IMR-90 (cell line): ENCODE data around the gene ERVK3-1. TPM values are rescaled to one million over a fixed set of nuclear protein-coding genes. Genes with fewer than 3 reads are reported as not detected.

Source experiments
- ATAC-seq: fragments of 200-7000 bp; cut with Tn5 transposase; 2 replicates; pipeline ENCODE4 v1.9.1; 2020; ENCODE audit warnings: low read depth, mild to moderate bottlenecking, moderate library complexity
- BruUV-seq: library from RNA; stranded (reverse); fragments of 400-500 nt; replicated peaks from 2 replicates; lab custom pipeline; 2021; lab: Mats Ljungman, UMichigan
- CTCF ChIA-PET: fragments of 300-600 bp; formaldehyde crosslinking; extraction: SDS; loops from one replicate; lab custom pipeline; 2021; ENCODE audit warnings: antibody characterized with exemption; lab: Yijun Ruan, JAX
- POLR2A ChIA-PET: fragments of 300-600 bp; sonication (Branson Sonifier 250); formaldehyde crosslinking; loops from one replicate; lab custom pipeline; 2022; ENCODE audit warnings: antibody characterized with exemption; ENCODE audit not compliant: unreplicated experiment; lab: Charles Lee
- DNase-seq: peaks from one replicate; pipeline ENCODE4 v3.0.0; 2013
- H2AFZ ChIP-seq: replicated peaks from 2 replicates; pipeline ENCODE3; 2013; ENCODE audit warnings: low read length, mild to moderate bottlenecking; ENCODE audit not compliant: poor library complexity
- H2AK5ac ChIP-seq: 2 replicates; pipeline ENCODE4 v1.6.1; 2013; ENCODE audit warnings: low read depth, low read length, inconsistent platforms
- H2AK9ac ChIP-seq: replicated peaks from 2 replicates; pipeline ENCODE3; 2013; ENCODE audit warnings: mild to moderate bottlenecking, low read depth, low read length, moderate library complexity; ENCODE audit not compliant: poor library complexity
- H2BK120ac ChIP-seq: 2 replicates; pipeline ENCODE4 v1.6.1; 2013; ENCODE audit warnings: low read depth, low read length, inconsistent platforms
- H2BK15ac ChIP-seq: 3 replicates; pipeline ENCODE4 v1.6.1; 2013; ENCODE audit warnings: low read depth, low read length, inconsistent platforms
- H2BK20ac ChIP-seq: 2 replicates; pipeline ENCODE4 v1.6.1; 2013; ENCODE audit warnings: low read depth, mild to moderate bottlenecking, inconsistent platforms, low read length, moderate library complexity
- H2BK5ac ChIP-seq: 2 replicates; pipeline ENCODE4 v1.6.1; 2013; ENCODE audit warnings: mild to moderate bottlenecking, low read depth, low read length, inconsistent platforms; ENCODE audit not compliant: poor library complexity, severe bottlenecking
- H3K14ac ChIP-seq: replicated peaks from 2 replicates; pipeline ENCODE4 v1.6.1; 2013; ENCODE audit warnings: low read depth, low read length, inconsistent platforms
- H3K18ac ChIP-seq: 2 replicates; pipeline ENCODE4 v1.6.1; 2013; ENCODE audit warnings: low read depth, low read length, control low read depth
- H3K23ac ChIP-seq: 2 replicates; pipeline ENCODE4 v1.6.1; 2013; ENCODE audit warnings: low read depth, low read length, inconsistent platforms
- H3K27ac ChIP-seq: 2 replicates; pipeline ENCODE4 v1.5.1; 2013; ENCODE audit warnings: mild to moderate bottlenecking, control low read depth, low read length; ENCODE audit not compliant: insufficient read depth
- H3K27me3 ChIP-seq: 2 replicates; pipeline ENCODE4 v1.6.1; 2013; ENCODE audit warnings: low read length; ENCODE audit not compliant: control insufficient read depth, insufficient read depth
- H3K36me3 ChIP-seq: 2 replicates; pipeline ENCODE4 v1.6.1; 2013; ENCODE audit warnings: low read length, mixed read lengths; ENCODE audit not compliant: control insufficient read depth, insufficient read depth
- H3K4ac ChIP-seq: 2 replicates; pipeline ENCODE4 v1.6.1; 2013; ENCODE audit warnings: low read depth, low read length, inconsistent platforms
- H3K4me1 ChIP-seq: 2 replicates; pipeline ENCODE4 v1.6.1; 2013; ENCODE audit warnings: low read length, mixed read lengths; ENCODE audit not compliant: control insufficient read depth, insufficient read depth
- H3K4me2 ChIP-seq: 2 replicates; pipeline ENCODE4 v1.6.1; 2013; ENCODE audit warnings: low read depth, mild to moderate bottlenecking, control low read depth, low read length, moderate library complexity
- H3K4me3 ChIP-seq: 2 replicates; pipeline ENCODE4 v1.5.1; 2013; ENCODE audit warnings: low read depth, mild to moderate bottlenecking, control low read depth, low read length, moderate library complexity; ENCODE audit not compliant: insufficient read depth
- H3K56ac ChIP-seq: 2 replicates; pipeline ENCODE4 v1.6.1; 2013; ENCODE audit warnings: low read length, inconsistent platforms; ENCODE audit not compliant: insufficient read depth; ENCODE audit errors: extremely low read depth
- H3K79me1 ChIP-seq, 2 experiments: 2 replicates each; pipeline ENCODE4 v1.6.1; 2013; ENCODE audit warnings: low read length in 2 of 2, inconsistent platforms in 1 of 2, low read depth in 1 of 2
- H3K9ac ChIP-seq: 2 replicates; pipeline ENCODE4 v1.6.1; 2013; ENCODE audit warnings: low read depth, low read length, control low read depth
- H3K9me1 ChIP-seq: 2 replicates; pipeline ENCODE4 v1.6.1; 2013; ENCODE audit warnings: low read length, inconsistent platforms; ENCODE audit not compliant: insufficient read depth
- H3K9me3 ChIP-seq: 2 replicates; pipeline ENCODE4 v1.6.1; 2013; ENCODE audit warnings: low read length; ENCODE audit not compliant: control insufficient read depth, insufficient read depth
- H4K20me1 ChIP-seq: 2 replicates; pipeline ENCODE4 v1.6.1; 2013; ENCODE audit warnings: low read length, inconsistent platforms; ENCODE audit not compliant: insufficient read depth
- H4K5ac ChIP-seq: 2 replicates; pipeline ENCODE4 v1.6.1; 2013; ENCODE audit warnings: mild to moderate bottlenecking, low read depth, low read length, control low read depth
- H4K8ac ChIP-seq, 2 experiments: 2 replicates each; pipeline ENCODE4 v1.6.1; 2013; ENCODE audit warnings: low read depth in 2 of 2, low read length in 2 of 2, control low read depth in 1 of 2, inconsistent platforms in 1 of 2
- H4K91ac ChIP-seq: 2 replicates; pipeline ENCODE4 v1.6.1; 2013; ENCODE audit warnings: low read depth, low read length, inconsistent platforms; ENCODE audit not compliant: insufficient read depth
- CEBPB ChIP-seq: IDR thresholded peaks from 2 replicates; pipeline ENCODE4 v1.6.1; 2012; ENCODE audit warnings: low read depth, low read length, improper control_type of control experiment
- CTCF ChIP-seq: conservative IDR thresholded peaks from 2 replicates; pipeline ENCODE4 v1.5.1; 2012; ENCODE audit warnings: mild to moderate bottlenecking, low read depth, low read length, improper control_type of control experiment
- FOS ChIP-seq: fragments of 150-350 bp; IDR thresholded peaks from 2 replicates; pipeline ENCODE4 v1.6.1; 2016; ENCODE audit warnings: low read depth, low read length
- MAZ ChIP-seq: IDR thresholded peaks from 2 replicates; pipeline ENCODE4 v1.6.1; 2012; ENCODE audit warnings: low read depth, mild to moderate bottlenecking, low read length, improper control_type of control experiment, moderate library complexity, borderline replicate concordance
- POLR2A ChIP-seq: IDR thresholded peaks from 2 replicates; pipeline ENCODE4 v1.6.1; 2012; ENCODE audit warnings: mild to moderate bottlenecking, low read depth, low read length
- RAD21 ChIP-seq: IDR thresholded peaks from 2 replicates; pipeline ENCODE4 v1.6.1; 2012; ENCODE audit warnings: low read length, improper control_type of control experiment
- RCOR1 ChIP-seq: IDR thresholded peaks from 2 replicates; pipeline ENCODE4 v1.6.1; 2012; ENCODE audit warnings: mild to moderate bottlenecking, low read length, improper control_type of control experiment; ENCODE audit not compliant: insufficient replicate concordance
- USF2 ChIP-seq: fragments of 150-350 bp; IDR thresholded peaks from 2 replicates; pipeline ENCODE4 v1.6.1; 2017; ENCODE audit warnings: mild to moderate bottlenecking, antibody characterized with exemption, low read length, low read depth
- WGBS, 2 experiments: methylation state at CpG; one replicate each; pipeline versions ENCODE4 v1.1.5 to v1.1.7; 2013; ENCODE audit warnings: missing lambda C conversion rate in 2 of 2; ENCODE audit not compliant: insufficient read length in 1 of 2; ENCODE audit errors: extremely low coverage in 2 of 2; 5-methylcytosine and 5-hydroxymethylcytosine counted together
- dilution Hi-C: fragments of 300-500 bp; cut with HindIII; formaldehyde crosslinking; loops from one replicate; pipeline ENCODE4 v1.14.3; 2018; ENCODE audit warnings: low sequenced_read_pairs; ENCODE audit not compliant: unreplicated experiment
- in situ Hi-C: fragments of 300-500 bp; cut with MboI; formaldehyde crosslinking; loops from 3 replicates; pipeline ENCODE4 v1.14.3; 2019; ENCODE audit warnings: low sequenced_read_pairs, inconsistent platforms, mixed read lengths
- intact Hi-C: fragments of 100-400 bp; cut with micrococcal nuclease; formaldehyde crosslinking; loops from 2 replicates; pipeline ENCODE4 v1.10.0; 2022
- polyA plus RNA-seq, 3 experiments: library from polyadenylated mRNA; depleted of rRNA; stranded (reverse); fragments of >200 nt; gene quantifications; 2 replicates each; pipeline ENCODE4 v1.2.3, GENCODE V29; 2012; ENCODE audit warnings: low replicate concordance in 1 of 3
- total RNA-seq: library from RNA; depleted of rRNA; stranded (reverse); fragments of >200 nt; gene quantifications from 2 replicates; pipeline ENCODE4 v1.2.3, GENCODE V29; 2012

ERVK3-1 gene
- total and polyA plus RNA-seq, 2 of the 4 experiments (the other 2 are of a cell fraction) = 33.0 to 39.3 TPM

- in situ Hi-C loops = no loop called here
- H4K91ac ChIP-seq = no peak overlapping the region
- H4K20me1 ChIP-seq = peaks cover 8% of the 10 kb centered on the region
- no peak overlapping the region for H2BK15ac ChIP-seq
- no peaks in the 10 kb centered on the region for H3K9me3 ChIP-seq
- peaks cover 11% of the 10 kb centered on the region; the same call in 1 of the 2 replicates for H3K36me3 ChIP-seq
- H3K23ac ChIP-seq = no peak overlapping the region
- no peak overlapping the region for H3K4me2 ChIP-seq
- H2AFZ ChIP-seq = no peak overlapping the region
- H3K4ac ChIP-seq = no peak overlapping the region
- intact Hi-C loops = no loop called here
- H3K27ac ChIP-seq = no peak overlapping the region
- H2BK120ac ChIP-seq = no peak overlapping the region
- peaks cover 12 to 51% of the 10 kb centered on the region in 2 experiments for H3K79me1 ChIP-seq
- H4K8ac ChIP-seq = no peak overlapping the region
- peaks cover 8% of the 10 kb centered on the region; the same call in 1 of the 2 replicates for H3K9me1 ChIP-seq
- H3K14ac ChIP-seq = no peak overlapping the region
- no TSS peak for BruUV-seq
- no peaks in the 10 kb centered on the region for H3K27me3 ChIP-seq
- TF ChIP-seq CTCF (no peak), USF2 (no peak), MAZ (no peak), CEBPB (no peak), FOS (no peak), RCOR1 (no peak), POLR2A (no peak), RAD21 (no peak)
- no peak overlapping the region for H4K5ac ChIP-seq
- WGBS, 2 experiments = 42% methylated on average over 46 of the region's 84 CpGs; no CpG with 5 or more reads in 1 of the 2 experiments
- no peak overlapping the region for H3K18ac ChIP-seq
- POLR2A ChIA-PET = interaction anchor here (0.7 kb wide), 1 partner anchor 12 kb away, joined by 3 read pairs; the partner anchor contains the start of gene ZNF497
- ATAC-seq (no peak), DNase-seq (no peak)
- H2BK5ac ChIP-seq = no peak overlapping the region
- peaks cover 6% of the 10 kb centered on the region; the same call in 1 of the 2 replicates for H3K4me1 ChIP-seq
- H2BK20ac ChIP-seq = no peak overlapping the region
- H2AK5ac ChIP-seq = no peak overlapping the region
- no peak overlapping the region for H3K4me3 ChIP-seq
- CTCF ChIA-PET = no interaction called here
- no peak overlapping the region for H3K56ac ChIP-seq
- dilution Hi-C loops = no loop called here
- no peak overlapping the region for H2AK9ac ChIP-seq
- H3K9ac ChIP-seq = no peak overlapping the region
Observed at GRCh38 chr19:58350001-58350861, 45.1 kb downstream of the ERVK3-1 start.
